Head of caudate nucleus (tissue), 42 donors: Measurements from ENCODE around the gene HMGB4.

ENCODE experiments used
- DNase-seq, 42 donors: peaks; one replicate each; pipeline versions ENCODE4 v3.0.0 to v3.0.0-alpha.2; 2020 to 2021; ENCODE audit warnings: mixed read lengths in 7 of 42
- intact Hi-C: fragments of 100-400 bp; cut with DNase I; formaldehyde crosslinking; loops from one replicate; pipeline ENCODE4 v1.15.0; 2022

The HMGB4 gene

DNA sequence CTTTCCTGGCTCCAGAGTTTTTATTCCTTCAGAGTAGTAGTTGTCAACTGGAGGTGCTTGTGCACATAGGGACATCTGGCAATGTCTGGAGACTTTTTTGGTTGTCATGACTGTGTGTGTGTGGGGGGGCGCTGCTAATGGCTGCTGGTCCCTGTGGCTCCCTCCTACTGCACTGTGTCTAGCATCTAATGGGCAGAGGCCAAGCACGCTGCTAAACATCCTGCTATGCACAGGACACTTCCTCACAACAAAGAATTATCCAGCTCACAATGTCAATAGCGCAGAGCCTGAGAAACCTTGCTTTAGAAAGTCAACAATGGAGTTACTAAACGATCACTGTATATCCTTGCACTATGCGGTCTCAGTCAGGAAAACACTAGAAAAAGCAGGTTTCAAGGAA lies 19.7 kb upstream of the HMGB4 start:
- DNase-seq, result no peak

DNA sequence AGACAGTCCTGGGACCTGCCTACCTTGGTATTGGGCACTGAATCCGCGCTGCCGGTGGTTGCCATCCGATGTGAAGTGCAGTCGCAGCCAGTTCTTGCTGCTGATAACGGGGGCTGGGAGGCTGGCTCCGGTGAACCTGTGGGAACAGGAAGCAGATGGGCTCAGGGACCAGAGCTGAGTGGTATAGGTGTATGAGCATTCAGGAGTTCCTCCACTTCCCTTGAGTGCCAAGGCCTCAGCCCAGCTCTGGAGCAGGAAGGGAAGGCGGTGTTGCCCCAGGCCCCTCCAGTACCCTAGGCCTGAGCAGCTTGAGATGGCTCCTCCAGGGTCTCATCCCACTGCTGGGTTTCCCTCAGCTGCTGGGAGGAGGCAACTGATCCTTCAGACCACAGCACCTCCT lies 17.0 kb upstream of the HMGB4 start:
- intact Hi-C loops, result no loop called here
- no peak for DNase-seq

More for the DNA sequence above, 19.7 kb upstream of the HMGB4 start:
- intact Hi-C loops, result no loop called here

DNA sequence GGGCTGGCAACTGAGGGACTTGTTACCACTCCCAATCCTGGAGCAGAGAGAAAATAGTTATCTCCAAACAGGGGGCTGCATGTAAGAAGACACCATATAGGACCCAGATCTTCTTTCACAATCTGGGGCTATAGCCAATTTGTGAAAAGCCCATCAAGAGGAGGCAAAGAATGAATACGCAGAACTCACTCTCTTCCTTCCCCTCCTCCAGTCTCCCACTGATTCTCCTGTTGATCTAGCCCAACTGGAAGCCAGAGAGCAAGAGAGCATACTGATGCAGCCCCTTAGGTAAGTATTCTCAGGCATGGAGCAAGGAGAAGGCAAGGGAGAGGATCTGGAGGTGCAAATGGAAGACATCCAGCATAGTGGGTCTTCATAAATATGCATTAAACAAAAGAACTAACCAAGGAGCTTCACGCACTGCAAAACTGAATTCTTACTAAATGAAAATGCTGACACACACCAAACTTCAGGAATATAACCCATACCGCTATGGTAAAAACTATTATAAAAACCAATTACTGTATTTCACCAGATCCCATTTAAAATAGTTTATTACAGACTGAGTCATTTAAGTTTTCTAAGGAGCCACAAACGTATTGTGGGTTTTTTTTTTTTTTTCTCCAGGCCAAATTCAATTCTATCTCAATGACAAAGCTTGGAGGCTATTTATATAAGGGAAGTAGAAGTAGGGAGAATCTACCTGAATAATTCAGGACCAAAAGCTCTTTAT lies 15.5 kb upstream of the HMGB4 start:
- intact Hi-C loops, result no loop called here
- no peak for DNase-seq

DNA sequence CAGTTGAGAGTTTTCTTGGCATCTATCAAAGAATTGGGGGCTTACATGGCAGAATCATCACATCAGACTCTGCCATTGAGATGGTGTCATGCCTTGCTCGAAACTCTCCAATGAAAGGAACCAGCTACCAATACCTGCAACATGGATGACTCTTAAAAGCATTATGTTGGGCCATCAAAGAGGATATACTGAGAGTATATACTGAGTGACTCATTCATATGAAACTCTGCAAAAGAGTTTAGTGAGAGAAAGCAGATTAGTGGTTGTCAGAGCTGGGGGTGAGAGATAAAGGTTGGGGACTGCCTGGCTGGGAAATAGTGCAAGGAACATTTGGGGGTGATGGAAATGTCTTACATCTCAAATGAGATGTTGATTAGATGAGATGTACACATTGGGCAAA lies 14.7 kb upstream of the HMGB4 start:
- intact Hi-C loops, result no loop called here
- DNase-seq, result no peak

DNA sequence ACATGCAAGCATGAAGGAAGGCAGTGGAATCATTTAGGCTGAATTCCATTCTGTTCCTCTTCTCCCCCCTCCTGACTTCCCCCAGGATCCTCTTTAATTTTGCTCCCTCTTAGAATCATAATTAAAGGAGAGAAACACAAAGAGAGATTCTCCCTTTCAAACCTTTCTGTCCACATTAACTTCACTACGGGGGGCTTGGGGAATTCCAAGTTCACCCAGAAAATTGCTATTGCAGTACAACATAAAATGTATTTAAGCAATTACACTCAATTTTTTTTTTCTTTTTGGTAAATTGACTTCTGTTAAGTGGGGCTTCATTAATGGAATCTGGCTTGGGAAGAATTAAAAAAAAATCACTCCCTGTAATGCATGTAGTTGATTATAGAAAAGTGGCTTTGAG lies 13.4 kb upstream of the HMGB4 start:
- DNase-seq, result no peak
- intact Hi-C loops, result no loop called here

DNA sequence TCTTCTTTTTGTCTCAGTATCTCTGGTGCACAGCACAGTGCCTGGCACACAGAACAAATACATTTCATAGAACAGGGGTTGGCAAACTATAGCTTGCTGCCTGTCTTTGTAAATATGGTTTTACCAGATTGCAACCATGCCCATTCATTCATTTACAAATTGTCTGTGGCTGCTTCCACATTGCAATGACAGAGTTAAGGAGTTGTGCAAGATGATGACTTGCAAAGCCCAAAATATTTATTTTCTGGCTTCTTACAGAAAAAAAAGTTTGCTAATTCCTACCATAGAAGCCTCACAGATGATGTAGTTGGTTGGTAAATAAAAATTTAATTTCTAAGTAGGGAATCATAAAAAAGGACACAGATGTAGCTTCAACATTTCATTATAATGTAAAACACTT lies 11.2 kb upstream of the HMGB4 start:
- no peak for DNase-seq

DNA sequence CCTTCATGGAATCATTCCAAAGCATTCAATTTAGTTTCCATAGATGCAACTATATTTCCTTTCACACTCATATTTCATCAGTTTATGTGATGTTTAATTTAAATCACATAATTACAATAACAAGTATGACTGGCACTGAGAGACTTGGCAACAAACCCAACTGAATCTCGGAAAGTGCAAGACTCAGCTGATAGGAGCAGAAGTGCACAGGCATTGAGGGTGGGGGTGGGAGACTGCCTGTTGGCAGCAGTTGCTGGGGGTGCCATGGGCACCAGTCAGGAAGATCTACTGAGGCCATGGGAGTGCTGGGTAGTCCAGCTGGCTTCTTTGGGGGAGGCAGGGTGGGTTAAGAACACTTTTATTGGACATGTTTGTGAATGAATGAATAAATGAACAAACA lies 10.4 kb upstream of the HMGB4 start:
- DNase-seq, result no peak
- intact Hi-C loops, result no loop called here

More for the DNA sequence above, 11.2 kb upstream of the HMGB4 start:
- intact Hi-C loops, result no loop called here

DNA sequence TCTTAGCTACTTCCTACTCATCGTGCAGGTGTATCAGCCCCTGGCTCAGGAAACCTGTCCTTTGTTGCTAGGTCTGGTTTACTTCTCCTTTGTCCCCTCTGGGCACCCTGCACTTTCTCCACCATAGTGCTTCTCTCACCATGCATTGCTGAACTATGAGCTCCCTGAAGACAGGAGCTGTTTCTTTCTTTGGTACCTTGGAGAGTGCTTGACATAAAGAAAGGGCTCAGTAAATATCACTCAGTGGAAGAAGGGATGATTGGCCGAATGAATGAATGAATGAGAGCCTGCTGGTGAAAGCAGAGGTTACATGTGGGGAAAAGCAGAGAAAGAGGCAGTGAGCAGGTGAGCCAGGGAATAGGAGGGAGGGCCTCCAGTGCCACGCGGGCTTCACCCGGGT lies 9.8 kb upstream of the HMGB4 start:
- intact Hi-C loops, result no loop called here
- DNase-seq, result no peak

DNA sequence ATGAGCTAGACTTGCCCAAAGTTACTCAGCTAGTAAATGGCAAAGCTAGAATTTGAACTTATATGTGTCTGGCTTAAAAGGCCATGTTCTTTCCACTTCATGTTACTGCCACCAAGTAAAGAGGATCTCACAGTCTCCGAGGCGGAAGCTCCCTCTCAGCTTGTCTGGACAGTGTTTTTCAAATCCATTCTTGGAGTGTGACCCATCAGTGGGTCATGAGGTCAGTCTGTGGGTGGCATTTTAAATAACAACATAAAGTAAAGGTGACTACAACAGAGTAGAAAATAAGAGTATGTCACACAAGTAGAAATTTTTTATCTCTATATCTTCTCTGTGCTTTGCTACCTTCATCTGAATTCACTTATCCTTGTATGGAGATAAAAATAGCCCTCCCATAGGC lies 3.2 kb upstream of the HMGB4 start:
- intact Hi-C loops, result no loop called here
- DNase-seq, result no peak

DNA sequence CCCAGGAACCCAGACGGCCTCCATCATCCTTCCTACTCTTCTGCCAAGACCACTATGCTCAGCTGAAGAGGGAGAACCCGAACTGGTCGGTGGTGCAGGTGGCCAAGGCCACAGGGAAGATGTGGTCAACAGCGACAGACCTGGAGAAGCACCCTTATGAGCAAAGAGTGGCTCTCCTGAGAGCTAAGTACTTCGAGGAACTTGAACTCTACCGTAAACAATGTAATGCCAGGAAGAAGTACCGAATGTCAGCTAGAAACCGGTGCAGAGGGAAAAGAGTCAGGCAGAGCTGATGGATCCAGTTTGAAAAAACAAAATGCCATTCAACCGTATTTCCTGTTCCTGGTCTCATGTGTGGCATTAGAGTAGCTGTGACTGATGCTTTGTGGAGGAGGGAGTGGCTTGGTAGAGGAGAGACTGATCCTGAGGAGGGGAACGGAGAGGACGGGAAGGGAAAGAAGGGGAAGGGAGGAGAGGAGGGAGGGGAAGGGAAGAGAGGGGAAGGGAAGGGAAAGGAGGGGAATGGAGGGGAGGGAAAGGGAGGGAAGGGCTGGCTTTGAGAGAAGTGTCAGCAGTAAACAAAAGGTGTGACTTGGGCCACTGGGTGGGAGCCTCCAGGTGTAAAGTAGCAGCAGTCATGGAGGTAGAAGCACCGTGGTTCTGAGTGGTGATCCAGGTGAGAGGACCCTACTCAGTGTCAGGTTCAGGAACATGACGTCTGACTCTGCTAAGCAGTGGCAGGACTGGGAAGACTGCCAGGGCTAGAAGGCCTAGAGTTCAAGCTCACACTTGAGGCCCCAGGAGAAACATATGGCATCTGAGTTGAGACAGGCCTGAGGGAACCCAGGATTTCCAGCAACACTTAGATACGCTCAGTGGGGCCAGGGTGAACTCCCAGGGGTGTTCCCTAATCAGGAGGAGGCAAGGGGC lies 846 bp downstream of the HMGB4 start:
- no peak for DNase-seq
- intact Hi-C loops, result no loop called here

DNA sequence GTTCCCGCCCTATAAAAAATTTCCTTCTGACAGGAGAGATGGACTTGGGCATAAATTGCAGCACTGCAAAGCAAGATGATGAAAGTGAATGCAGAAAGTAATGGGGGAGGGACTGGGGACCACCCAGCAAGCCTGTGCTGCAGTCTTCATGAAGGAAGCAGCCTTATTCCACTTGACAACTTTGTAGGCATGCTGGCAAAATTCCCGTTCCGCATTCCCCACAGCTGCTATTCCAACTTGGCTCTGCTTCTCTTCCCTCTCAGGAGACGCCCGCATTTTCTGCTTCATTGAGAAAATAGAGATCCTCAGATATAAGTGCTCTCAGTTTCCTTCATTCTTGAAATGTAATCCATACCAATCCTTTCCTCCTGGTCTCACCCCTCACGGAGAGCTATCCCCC lies 2.4 kb downstream of the HMGB4 start:
- intact Hi-C loops, result no loop called here
- DNase-seq, result no peak

DNA sequence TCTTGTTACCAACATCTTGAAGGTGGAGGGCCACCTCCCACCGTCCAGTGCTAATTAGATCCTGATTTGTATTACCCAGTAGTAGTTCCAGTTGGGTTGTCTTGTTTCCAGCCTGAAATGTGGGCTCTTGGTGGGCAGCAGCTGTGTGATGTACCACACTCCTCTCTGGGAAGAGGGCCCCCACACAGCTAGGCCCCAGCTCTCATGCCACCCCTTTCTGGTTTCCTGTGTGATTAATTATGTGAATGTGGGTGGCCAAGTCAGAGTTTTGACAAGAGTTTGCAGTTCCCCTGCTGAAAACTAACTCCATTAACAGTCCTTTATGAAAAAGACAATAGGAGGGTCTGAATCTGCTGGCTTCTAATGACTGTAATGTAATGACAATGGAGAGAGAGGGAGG lies 3.8 kb downstream of the HMGB4 start:
- no peak for DNase-seq
- intact Hi-C loops, result no loop called here

DNA sequence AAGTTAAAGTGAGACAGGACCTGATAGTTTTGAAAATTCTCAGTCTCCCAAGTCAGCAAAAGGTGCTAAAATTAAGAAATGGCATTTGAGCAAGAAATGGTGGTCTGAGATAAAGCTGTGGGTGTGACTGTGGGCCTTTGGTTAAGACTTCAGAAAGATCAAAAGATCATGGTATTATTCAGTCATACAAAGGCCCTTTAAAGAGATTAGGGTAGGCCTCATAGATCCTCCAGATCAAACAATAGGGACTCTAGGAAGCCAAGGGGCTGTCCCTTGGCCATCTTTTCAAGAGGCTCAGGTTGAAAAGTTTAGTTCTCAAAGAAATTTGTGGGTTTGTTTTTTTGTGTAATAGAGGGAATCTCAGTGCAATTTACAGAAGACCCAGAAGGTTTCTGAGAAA lies 8.4 kb downstream of the HMGB4 start:
- DNase-seq, result no peak
- intact Hi-C loops, result no loop called here

DNA sequence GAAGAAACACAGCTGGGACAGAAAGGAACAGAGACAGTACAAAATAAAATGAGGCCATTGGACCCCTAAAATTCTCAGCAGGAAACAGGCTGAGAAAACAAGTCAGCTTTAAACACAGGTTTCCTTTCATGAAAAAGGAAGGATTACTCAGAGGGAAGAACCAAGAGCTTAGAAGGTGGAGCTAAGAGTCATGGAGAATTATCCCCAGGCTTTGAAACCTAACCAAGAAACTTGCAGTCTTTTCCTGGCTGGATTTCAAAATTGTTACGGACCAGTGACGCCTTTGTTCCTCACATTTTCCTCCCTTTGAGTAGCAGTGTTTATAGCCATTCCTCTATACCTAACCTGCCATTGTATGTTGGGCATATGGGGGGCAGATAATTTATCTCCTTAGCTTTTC lies 8.8 kb downstream of the HMGB4 start:
- intact Hi-C loops, result no loop called here
- no peak for DNase-seq

DNA sequence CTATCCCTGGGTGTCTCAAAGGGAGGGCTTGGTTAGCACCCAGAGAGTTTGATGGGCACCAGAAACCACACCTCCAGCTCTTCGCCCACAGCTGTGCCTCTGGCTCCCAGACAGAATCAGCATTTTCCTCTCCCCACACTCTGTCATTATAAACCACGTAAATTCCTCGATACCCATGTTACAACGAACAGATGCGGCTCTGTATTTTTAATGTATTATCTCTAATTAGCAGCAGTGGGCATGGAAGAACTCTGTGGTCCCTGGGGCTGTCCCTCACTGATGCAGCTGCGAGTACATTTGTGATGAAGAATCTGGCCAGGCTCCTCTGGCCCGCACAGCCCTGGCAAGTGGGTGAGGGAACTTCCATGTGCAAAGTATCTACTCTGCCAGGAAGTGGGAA lies 10.8 kb downstream of the HMGB4 start:
- intact Hi-C loops, result no loop called here
- peak in 2 of 42 donors; percentile 18 to 29 for DNase-seq

DNA sequence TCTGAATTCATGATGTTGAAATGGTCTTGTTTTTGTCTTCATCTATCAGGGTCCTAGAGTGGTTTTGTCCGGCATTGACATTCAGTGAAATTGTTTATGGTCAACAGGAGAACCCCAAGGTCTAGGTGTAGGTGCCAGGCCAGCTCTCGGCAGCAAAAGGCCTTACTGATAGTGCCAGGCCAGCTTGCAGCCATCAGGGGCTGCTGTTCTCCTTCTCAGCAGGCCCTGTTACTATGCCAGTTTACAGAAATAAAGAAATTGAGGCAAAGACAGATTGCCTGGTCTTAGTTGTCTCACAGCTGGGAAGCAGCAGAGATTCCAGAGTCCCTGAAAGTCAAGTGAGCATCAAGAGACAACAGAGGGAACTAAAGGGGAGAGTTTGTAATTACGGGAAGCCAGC lies 12.0 kb downstream of the HMGB4 start:
- peak in 19 of 42 donors; percentile 25 to 71 (median 37) for DNase-seq
- intact Hi-C loops, result no loop called here

DNA sequence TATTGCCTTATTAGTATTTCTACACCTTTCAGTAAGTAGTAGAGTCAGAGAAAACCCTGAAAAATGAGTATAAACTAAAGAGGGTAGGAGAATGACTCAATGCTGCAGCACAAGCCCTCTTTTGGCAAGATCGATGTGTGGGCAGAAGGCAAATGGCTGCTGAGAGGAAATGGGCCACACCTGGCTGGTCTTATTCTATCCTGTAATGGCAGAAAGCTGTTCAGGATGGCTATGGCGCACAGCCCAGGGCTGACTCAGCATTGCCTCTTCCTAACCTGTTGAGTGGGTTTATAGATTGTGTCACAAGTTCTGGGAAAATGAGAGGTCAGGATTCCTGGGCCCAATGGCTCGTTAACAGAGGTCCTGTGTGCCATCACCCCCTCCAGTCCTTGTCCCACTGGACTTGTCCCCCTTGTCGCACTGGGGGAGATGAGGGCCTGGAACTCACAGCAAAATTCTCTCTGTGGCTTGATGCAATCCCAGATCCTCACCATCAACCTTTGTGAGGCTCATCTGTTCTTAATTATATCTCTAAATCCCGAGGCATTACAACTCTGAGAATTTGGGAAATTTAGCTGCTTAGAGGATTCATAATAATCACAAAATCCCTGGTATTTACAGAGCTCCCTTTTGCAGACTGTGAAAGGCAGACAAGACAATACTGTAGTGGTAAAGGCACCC lies 13.2 kb downstream of the HMGB4 start:
- DNase-seq, result peak in 20 of 42 donors; percentile 17 to 63 (median 34)

DNA sequence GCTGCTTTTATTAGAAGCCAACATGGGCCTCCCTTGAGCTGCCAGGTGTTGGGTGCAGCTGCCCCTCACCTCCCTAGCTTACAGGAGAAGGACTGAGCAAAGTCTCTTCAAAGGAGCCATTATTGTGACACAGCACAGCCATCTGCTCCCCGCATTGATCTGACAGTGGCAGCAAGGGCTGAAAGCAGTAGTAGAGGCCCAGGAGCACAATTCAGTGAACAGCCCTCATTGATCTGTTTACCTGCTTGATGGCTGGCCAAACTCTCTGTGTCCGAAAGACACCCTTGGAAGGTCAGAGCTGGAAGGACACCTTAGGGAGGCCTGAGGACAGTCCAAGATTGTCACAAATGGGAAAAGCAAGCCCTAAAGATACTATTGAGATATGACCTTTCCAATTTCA lies 14.5 kb downstream of the HMGB4 start:
- no peak for DNase-seq
- intact Hi-C loops, result no loop called here

More for the DNA sequence above, 13.2 kb downstream of the HMGB4 start:
- intact Hi-C loops, result no loop called here

DNA sequence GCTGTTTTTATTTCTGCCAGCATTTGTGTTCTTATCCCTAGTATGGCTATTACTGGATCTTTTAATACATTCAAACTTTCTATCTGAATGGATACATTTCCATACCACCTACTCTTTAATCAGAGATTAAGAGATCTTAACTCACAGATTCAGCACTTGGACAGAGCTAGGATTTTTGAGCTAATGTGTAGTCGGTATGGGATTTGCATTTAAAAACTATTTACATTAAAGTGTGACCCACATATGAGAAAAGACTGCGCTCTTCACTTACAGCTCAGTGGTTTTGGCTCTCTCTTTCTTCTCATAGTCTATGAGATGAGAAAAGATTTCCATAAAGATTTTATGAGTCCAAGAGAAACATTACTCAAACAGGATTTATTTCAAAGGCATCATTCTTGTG lies 16.4 kb downstream of the HMGB4 start:
- intact Hi-C loops, result no loop called here
- no peak for DNase-seq

DNA sequence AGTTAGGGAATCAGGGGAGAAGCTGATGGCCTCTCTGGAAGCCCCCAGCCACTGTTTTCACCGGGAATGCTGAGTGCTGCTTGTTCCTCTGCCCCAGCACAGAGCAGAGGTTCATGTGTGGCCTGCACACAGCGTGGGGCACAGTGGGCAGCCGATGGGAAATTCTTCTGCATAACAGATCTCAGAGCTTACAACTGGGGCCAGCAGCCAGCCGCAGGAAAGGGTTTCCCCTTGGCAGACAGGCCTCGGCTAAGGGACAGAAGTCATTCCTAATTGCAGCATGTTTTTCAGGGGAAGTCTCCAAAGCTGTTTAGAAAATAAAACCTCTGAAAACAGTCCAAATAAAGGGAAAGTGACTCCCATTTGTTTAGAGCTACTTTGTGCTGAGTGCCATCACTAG lies 22.6 kb downstream of the HMGB4 start:
- intact Hi-C loops, result no loop called here
- peak in 3 of 42 donors; percentile 22 to 56 (median 27) for DNase-seq
